T-helper 2 cell treated with Interferon-gamma antibody and Interleukin-4, amounts not matched to agents 100 ng/mL and 5 ng/mL, for 36 hours (primary cell): Measurements from ENCODE around the gene AMOT. TPM values are rescaled to one million over a fixed set of nuclear protein-coding genes. Genes with fewer than 3 reads are reported as not detected.

Experiments
- intact Hi-C: fragments of 100-400 bp; cut with micrococcal nuclease; formaldehyde crosslinking; loops from one replicate; pipeline ENCODE4 v1.15.1; 2023
- total RNA-seq: library from RNA; stranded (reverse); gene quantifications from 2 replicates; pipeline ENCODE4 v1.2.3, GENCODE V29; 2022

AMOT gene
- total RNA-seq, 1 donor from 2014 or later = 3.1 TPM

DNA sequence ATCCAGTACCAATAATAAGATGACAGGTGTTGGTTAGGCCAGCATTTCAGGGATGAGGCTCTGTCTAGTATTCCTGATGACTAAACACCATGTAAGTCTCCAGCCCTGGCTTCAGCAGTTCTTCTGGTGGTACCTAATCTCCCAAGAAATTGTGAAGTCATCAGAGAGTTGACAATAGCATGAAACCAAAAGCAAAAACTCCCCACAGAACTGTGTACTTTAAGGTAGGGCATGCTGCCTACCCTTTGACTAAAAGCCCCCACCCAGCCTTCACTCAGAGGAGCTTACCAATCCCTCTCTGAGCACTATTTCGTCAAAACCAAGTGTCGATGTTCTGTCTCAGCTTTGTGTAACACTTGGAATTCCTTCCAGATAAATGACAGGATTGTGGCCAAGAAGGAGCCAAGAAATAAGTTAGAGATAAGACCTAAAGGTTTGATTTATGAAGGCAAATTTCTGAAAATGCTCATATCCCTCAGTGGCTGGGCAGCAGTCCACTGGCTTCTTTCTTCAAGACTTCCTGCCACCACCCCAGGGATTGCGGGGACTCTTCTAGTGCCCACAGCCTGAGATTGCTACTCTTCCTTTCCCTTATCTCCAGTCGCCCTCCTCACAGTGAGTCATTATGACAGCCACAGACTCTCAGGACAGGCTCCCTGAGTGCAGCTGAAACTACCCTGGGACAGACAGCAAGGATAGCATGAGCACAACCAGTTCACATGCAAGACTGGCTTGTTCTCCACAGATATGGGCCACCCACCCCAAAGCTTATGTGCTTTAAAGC lies 93.6 kb downstream of the AMOT start:
- intact Hi-C loops = no loop called here

DNA sequence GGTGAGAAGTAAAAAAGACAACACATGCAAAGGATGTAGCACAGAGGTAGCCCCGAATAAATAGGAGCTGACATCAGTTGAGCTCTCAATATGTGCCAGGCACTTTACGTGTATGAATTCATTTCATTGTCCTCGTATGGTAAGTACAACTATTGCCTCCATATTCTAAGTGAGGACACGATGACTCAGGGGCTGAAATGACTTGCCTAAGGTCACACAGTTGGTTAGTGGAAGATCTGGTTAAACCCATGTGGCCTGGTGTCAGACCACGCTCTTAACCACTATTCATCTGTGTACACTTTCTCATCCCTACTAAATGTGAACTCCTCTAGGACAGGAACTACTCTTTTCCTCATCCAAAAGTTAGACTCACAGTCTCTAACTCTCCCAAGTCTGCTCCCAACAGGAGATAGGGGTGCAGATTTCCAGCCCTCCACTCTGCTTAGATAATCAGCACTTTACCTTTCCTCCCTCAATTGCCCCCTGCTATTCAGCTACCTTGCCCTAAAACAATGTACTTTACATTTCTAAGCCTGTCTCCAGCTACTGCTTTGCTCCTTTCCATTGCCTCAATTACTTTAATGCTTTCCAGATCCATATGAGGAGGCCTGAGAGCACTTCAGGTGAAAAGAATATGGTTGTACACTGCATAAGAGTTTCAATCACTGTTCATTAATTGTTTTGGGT lies 102.1 kb downstream of the AMOT start:
- intact Hi-C loops = no loop called here

DNA sequence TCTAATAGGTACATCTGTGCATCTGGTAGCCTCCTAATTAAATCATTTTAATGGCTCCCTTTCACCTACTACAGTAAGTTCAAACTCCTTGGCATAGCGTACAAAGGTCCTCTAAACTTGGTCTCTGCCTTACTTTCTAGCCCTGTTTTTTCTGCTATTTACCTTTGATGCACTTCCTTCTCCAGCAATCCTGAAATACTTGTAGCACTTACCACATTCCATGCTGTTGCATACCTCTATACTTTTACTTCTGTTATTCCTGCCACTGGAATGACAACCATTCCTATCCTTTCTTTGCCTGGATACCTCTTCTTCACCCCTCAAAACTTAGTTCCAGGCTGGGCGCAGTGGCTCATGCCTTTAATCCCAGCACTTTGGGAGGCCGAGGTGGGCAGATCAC lies 104.3 kb downstream of the AMOT start:
- intact Hi-C loops = no loop called here

DNA sequence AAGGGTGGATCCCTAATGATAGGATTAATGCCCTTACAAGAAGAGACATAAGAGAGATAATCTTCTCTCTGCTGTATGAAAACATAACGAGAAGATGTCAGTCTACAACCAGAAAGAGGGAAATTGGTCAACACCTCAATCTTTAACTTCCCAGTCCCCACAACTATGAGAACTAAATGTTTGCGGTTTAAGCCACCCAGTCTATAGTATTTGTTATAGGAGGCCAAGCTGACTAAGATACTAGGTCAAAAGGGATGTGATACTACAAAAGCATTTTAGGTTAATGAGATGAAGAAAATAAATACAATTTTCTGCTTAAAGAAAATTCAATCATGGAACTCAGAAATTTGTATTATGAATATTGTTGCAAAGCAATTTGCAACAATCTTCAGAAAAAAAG lies 105.5 kb downstream of the AMOT start:
- intact Hi-C loops = no loop called here

DNA sequence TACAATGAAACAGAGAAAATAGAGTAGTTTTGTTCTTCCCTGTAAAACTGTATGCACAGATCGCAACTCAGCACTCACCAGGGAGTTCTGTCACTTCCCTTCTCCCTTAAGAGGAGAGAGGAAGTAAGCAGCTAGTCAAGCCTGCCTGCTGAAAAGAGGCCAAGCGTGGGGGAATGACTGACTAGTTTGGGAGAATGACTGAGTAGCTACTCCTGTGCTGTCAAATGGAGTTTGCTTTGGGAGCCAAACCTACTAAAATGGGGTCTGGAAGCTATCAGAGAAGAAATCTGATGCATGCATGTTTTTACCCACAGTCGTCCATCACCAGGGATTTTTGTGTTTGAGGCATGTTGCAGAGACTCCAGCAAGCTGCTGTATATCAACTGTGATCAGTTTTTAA lies 106.3 kb downstream of the AMOT start:
- intact Hi-C loops = no loop called here

DNA sequence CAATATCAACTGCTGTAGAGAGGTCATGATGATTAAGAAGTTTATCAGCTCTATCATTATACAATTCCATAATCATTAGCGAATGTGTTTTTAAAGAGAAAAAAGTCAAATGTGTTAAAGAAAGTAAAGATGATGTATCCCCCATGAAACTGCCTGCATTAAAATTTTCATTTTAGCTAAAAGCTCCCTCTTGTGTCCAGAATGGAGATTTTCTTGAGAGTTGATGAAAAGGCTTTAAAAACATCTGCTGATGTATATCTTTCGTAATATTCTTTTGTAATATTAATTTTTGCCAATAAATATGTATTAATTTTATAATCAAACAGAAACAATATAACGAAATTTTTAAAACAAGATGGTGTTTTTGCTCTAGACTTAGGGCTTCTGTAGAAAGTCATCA lies 108.8 kb downstream of the AMOT start:
- intact Hi-C loops = no loop called here

Other genes with a start within 250 kb of the AMOT start
- gene LHFPL1, start 160.9 kb downstream of the AMOT start, total RNA-seq = 0.20 and 0.39 TPM in 2 replicates